BE2C (cell line): ENCODE results near the gene OTP.

Experiments used
- DNase-seq: peaks from one replicate; pipeline ENCODE4 v3.0.0-alpha.2; 2020
- H3K27me3 ChIP-seq: fragments of 250-450 bp; sonication (Bioruptor Pico); 2 replicates; pipeline ENCODE4 v1.5.1; 2020; ENCODE audit warnings: mild to moderate bottlenecking
- H3K36me3 ChIP-seq: fragments of 250-450 bp; sonication (Bioruptor Pico); 2 replicates; pipeline ENCODE4 v1.5.1; 2020; ENCODE audit warnings: mild to moderate bottlenecking
- H3K4me1 ChIP-seq: fragments of 250-450 bp; sonication (Bioruptor Pico); 2 replicates; pipeline ENCODE4 v1.5.1; 2020
- H3K4me3 ChIP-seq: 2 replicates; pipeline ENCODE4 v1.5.1; 2011; ENCODE audit warnings: low read depth, low read length
- H3K9me3 ChIP-seq: fragments of 250-450 bp; sonication (Bioruptor Pico); 2 replicates; pipeline ENCODE4 v1.5.1; 2020
- CTCF ChIP-seq: IDR thresholded peaks from 2 replicates; pipeline ENCODE4 v1.5.1; 2012; ENCODE audit warnings: mild to moderate bottlenecking, low read depth, low read length

OTP gene

GRCh38 chr5:77630114-77630680 lies 8.3 kb downstream of the OTP start:
- Histone ChIP-seq H3K4me1 (peaks cover 3% of the 10 kb centered on the region; the same call in 1 of the 2 replicates), H3K36me3 (no peaks in the 10 kb centered on the region), H3K4me3 (peak overlapping the region; percentile 68), H3K9me3 (no peaks in the 10 kb centered on the region), H3K27me3 (peaks cover 83% of the 10 kb centered on the region)
- DNase-seq, result peak; percentile 75
- TF ChIP-seq CTCF, result peak; percentile 31

- peak overlapping the region; percentile 68 for H3K4me3 ChIP-seq
- peak; percentile 19 for DNase-seq
- peaks cover 3% of the 10 kb centered on the region; the same call in 1 of the 2 replicates for H3K4me1 ChIP-seq
- H3K36me3 ChIP-seq, result no peaks in the 10 kb centered on the region
- no peak for TF ChIP-seq CTCF
- no peaks in the 10 kb centered on the region for H3K9me3 ChIP-seq
- peaks cover 82% of the 10 kb centered on the region for H3K27me3 ChIP-seq
Observed at GRCh38 chr5:77629509-77630113, 8.9 kb downstream of the OTP start.

GRCh38 chr5:77628840-77629508 lies 9.5 kb downstream of the OTP start:
- H3K36me3 ChIP-seq, result no peaks in the 10 kb centered on the region

DNA sequence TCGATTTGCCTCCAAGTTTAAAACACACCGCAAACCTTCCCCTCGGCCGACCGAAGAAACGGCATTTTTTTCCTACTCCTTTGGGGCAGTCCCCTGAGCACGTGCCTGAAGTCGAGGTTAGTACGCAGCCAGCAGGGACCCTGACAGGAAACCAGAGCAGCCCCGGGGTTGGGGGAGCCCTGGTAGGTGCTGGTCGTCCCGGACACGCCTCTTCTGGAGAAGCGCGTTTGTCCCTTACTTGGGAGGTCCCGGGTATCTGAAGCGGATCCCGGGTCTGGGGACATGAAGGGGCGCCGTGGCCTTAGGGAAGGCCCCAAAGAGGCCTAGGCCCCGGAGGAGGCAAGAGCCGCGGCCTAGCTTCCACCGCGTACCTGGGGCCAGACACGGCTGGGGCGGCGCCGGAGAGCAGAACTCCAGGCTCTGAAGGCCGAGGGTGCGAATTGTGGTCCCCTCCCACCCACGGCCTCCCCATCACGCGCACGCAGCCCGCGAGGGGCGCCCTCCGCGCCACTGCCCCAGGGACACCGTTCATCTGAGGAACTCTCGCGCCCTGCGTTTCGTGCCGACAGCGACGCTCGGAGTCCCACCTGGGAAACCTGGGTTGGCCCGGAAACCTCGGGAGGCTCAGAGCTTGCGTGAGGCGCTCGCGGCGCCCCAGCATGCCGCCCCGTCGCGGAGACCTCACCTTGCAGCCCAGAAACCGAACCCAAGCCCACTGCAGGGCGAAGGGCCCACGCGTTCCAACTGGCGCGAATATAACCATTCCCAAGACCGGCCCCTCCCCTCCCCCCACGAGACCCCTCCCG lies 10.4 kb downstream of the OTP start:
- peaks cover 81% of the 10 kb centered on the region for H3K27me3 ChIP-seq
- H3K9me3 ChIP-seq, result no peaks in the 10 kb centered on the region
- TF ChIP-seq CTCF, result no peak
- H3K36me3 ChIP-seq, result no peaks in the 10 kb centered on the region
- H3K4me1 ChIP-seq, result peaks cover 3% of the 10 kb centered on the region; the same call in 1 of the 2 replicates
- no peak for DNase-seq
- no peak overlapping the region for H3K4me3 ChIP-seq

More at GRCh38 chr5:77628840-77629508, 9.5 kb downstream of the OTP start:
- H3K27me3 ChIP-seq, result peaks cover 81% of the 10 kb centered on the region
- peak overlapping the region; percentile 68 for H3K4me3 ChIP-seq
- peak; percentile 47 for TF ChIP-seq CTCF
- no peaks in the 10 kb centered on the region for H3K9me3 ChIP-seq
- H3K4me1 ChIP-seq, result peaks cover 3% of the 10 kb centered on the region; the same call in 1 of the 2 replicates
- DNase-seq, result peak; percentile 26

- H3K4me1 ChIP-seq, result no peaks in the 10 kb centered on the region
- peaks cover 76% of the 10 kb centered on the region for H3K27me3 ChIP-seq
- H3K9me3 ChIP-seq, result no peaks in the 10 kb centered on the region
- no peak for DNase-seq
- no peak overlapping the region for H3K4me3 ChIP-seq
- no peak for TF ChIP-seq CTCF
- H3K36me3 ChIP-seq, result no peaks in the 10 kb centered on the region
Observed at GRCh38 chr5:77623203-77623740, 15.2 kb downstream of the OTP start.
